PFSK-1 (cell line): ENCODE data around the gene NID1.

Source experiments
- FOXP2 ChIP-seq: optimal IDR thresholded peaks from 2 replicates; pipeline ENCODE3; 2011; ENCODE audit warnings: borderline replicate concordance, control low read depth, inconsistent platforms; ENCODE audit not compliant: insufficient read depth; ENCODE audit errors: extremely low read length, extremely low read depth
- POLR2AphosphoS5 ChIP-seq: IDR thresholded peaks from 2 replicates; pipeline ENCODE4 v1.6.1; 2012; ENCODE audit warnings: low read depth, mild to moderate bottlenecking, control low read depth, low read length, moderate library complexity
- REST ChIP-seq, 2 experiments: IDR thresholded peaks; 2 replicates each; pipeline versions ENCODE4 v1.6.1 to v1.8.0; 2011 to 2012; ENCODE audit warnings: low read depth in 2 of 2, low read length in 2 of 2, control low read depth in 1 of 2, inconsistent platforms in 1 of 2, mild to moderate bottlenecking in 1 of 2, moderate library complexity in 1 of 2; ENCODE audit not compliant: insufficient read depth in 1 of 2
- SIN3A ChIP-seq: IDR thresholded peaks from 2 replicates; pipeline ENCODE4 v1.6.1; 2012; ENCODE audit warnings: mild to moderate bottlenecking, low read length, moderate library complexity, borderline replicate concordance; ENCODE audit not compliant: insufficient read depth
- TAF1 ChIP-seq: IDR thresholded peaks from 2 replicates; pipeline ENCODE4 v1.6.1; 2012; ENCODE audit warnings: low read length, control low read depth, borderline replicate concordance; ENCODE audit not compliant: insufficient read depth

Gene NID1

GRCh38 chr1:235952950-235953615 is 111.8 kb downstream of the NID1 start:
- TF ChIP-seq TAF1 (no peak), POLR2AphosphoS5 (no peak), SIN3A (no peak), FOXP2 (no peak), REST (IDR thresholded peaks at IDR 0.05; ENCODE audit: insufficient read depth in 1 of 2, low read depth in 2 of 2, low read length in 2 of 2) (no peak)

- TF ChIP-seq POLR2AphosphoS5 (no peak), FOXP2 (no peak), TAF1 (no peak), REST (IDR thresholded peaks at IDR 0.05; ENCODE audit: insufficient read depth in 1 of 2, low read depth in 2 of 2, low read length in 2 of 2) (no peak), SIN3A (no peak)
Observed at GRCh38 chr1:235951661-235952060, 113.2 kb downstream of the NID1 start.

- TF ChIP-seq SIN3A (no peak), FOXP2 (no peak), TAF1 (no peak), REST (IDR thresholded peaks at IDR 0.05; ENCODE audit: insufficient read depth in 1 of 2, low read depth in 2 of 2, low read length in 2 of 2) (no peak), POLR2AphosphoS5 (no peak)
Observed at GRCh38 chr1:235950318-235950717, 114.6 kb downstream of the NID1 start.

GRCh38 chr1:235948774-235949427 is 116.0 kb downstream of the NID1 start:
- no peak for TF ChIP-seq POLR2AphosphoS5
- no peak for TF ChIP-seq TAF1
- no peak for TF ChIP-seq SIN3A

- TF ChIP-seq TAF1, result no peak
Observed at GRCh38 chr1:235947989-235948388, 116.9 kb downstream of the NID1 start.

GRCh38 chr1:235946571-235946981 is 118.3 kb downstream of the NID1 start:
- no peak for TF ChIP-seq FOXP2
- no peak for TF ChIP-seq TAF1
- no peak for TF ChIP-seq SIN3A
